ENCODE results near the gene TJP2. TPM values are rescaled to one million over a fixed set of nuclear protein-coding genes. Genes with fewer than 3 reads are reported as not detected.

The TJP2 gene
- total RNA-seq, 4 donors from 2014 or later: 200 to 266 (median 232) TPM

DNA sequence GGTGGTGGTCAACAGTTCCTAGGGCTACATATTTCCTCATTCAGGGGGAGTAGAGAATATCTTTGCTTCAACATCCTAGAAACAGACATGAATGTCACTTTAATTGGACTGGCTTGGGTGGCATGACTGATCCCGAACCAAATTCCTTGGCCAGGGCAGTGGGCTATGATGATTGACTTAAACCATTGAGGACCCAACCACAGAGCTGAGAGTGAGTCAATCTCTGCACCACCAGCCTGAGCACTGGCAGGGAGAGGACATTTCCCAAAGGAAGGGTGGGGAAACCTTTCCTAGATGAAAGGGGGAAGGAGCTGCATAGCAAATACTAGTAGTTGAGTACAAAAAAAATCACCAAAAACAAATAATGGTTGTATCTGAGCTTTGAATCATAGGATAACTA, 98.1 kb downstream of the TJP2 start:
- no peak for DNase-seq
- Histone ChIP-seq H3K4me3 (replicated peaks in 1 of 3) (no peak overlapping the region), H3K27me3 (no peaks in the 10 kb centered on the region), H3K27ac (peak overlapping the region in 2 of 3 donors; percentile 82 to 86), H3K4me1 (peaks cover 21 to 31% of the 10 kb centered on the region in 2 donors), H3K9me3 (no peaks in the 10 kb centered on the region), H3K36me3 (no peaks in the 10 kb centered on the region)
- intact Hi-C loops (cut with DNase I): no loop called here
- 80 to 88% methylated on average over 1 of the region's 1 CpG for WGBS, 2 donors
- TF ChIP-seq POLR2A (IDR thresholded peaks at IDR 0.05): no peak
- TF ChIP-seq, protein P1, sequence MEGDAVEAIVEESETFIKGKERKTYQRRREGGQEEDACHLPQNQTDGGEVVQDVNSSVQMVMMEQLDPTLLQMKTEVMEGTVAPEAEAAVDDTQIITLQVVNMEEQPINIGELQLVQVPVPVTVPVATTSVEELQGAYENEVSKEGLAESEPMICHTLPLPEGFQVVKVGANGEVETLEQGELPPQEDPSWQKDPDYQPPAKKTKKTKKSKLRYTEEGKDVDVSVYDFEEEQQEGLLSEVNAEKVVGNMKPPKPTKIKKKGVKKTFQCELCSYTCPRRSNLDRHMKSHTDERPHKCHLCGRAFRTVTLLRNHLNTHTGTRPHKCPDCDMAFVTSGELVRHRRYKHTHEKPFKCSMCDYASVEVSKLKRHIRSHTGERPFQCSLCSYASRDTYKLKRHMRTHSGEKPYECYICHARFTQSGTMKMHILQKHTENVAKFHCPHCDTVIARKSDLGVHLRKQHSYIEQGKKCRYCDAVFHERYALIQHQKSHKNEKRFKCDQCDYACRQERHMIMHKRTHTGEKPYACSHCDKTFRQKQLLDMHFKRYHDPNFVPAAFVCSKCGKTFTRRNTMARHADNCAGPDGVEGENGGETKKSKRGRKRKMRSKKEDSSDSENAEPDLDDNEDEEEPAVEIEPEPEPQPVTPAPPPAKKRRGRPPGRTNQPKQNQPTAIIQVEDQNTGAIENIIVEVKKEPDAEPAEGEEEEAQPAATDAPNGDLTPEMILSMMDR (IDR thresholded peaks at IDR 0.05): no peak

DNA sequence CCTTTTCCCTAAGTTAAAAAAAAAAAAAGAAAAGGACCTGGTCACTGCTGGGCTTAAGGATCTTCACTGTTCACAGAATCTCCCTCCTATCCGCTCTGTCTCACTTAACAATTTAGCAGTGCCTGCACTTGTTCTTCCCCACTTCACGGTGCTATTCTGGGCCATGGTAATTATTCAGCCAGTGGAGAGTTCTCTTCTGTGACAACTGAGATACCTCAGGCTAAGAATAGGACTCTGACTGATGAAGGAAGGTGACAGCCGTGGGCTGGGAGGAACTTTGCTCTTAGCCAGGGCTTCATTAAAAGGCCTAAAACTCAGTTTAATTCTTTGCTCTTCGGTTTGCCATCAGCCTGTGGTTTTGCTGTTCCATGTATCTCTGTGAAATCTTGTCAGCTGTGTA, 99.1 kb downstream of the TJP2 start:
- TF ChIP-seq, protein P1 (IDR thresholded peaks at IDR 0.05): no peak
- peak in 1 of 2 donors; percentile 65 for TF ChIP-seq POLR2A (IDR thresholded peaks at IDR 0.05)
- Histone ChIP-seq H3K36me3 (no peaks in the 10 kb centered on the region), H3K4me1 (peaks cover 27 to 37% of the 10 kb centered on the region in 2 donors), H3K4me3 (replicated peaks in 1 of 3) (no peak overlapping the region), H3K27me3 (no peaks in the 10 kb centered on the region), H3K9me3 (no peaks in the 10 kb centered on the region), H3K27ac (peak overlapping the region; percentile 73 to 86 (median 82))
- DNase-seq: peak; percentile 50 to 54
- intact Hi-C loops (cut with DNase I): no loop called here
- WGBS, 2 donors: 32 to 36% methylated on average over 4 of the region's 4 CpGs

DNA sequence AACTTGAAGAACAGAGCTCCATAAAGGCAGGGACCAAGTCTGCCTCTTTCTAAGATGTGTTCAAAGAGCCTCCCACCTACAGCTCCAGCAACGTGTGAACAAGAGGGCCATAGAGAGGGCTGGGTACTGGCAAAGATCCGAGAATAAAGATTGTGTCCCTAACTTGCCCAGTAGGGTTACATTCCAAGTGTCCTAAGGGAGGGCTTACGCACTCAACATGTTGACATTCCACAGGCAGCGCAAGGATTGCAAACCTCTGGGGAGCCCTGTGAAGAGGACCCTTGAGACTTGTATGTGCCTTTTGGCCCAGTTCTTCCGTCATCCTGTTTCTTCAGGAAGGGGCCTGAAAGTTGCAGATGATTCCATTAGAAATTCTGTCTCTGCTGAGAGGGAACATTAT, 102.7 kb downstream of the TJP2 start:
- 19 to 32% methylated on average over 5 of the region's 5 CpGs for WGBS, 2 donors
- peak; percentile 90 to 94 for DNase-seq
- no peak overlapping the region for H3K4me3 ChIP-seq (replicated peaks in 1 of 3)
- H3K9me3 ChIP-seq: no peaks in the 10 kb centered on the region
- intact Hi-C loops (cut with DNase I): no loop called here
- peak overlapping the region in 2 of 3 donors; percentile 86 to 92 for H3K27ac ChIP-seq
- H3K36me3 ChIP-seq: no peaks in the 10 kb centered on the region
- peaks cover 27 to 44% of the 10 kb centered on the region in 2 donors for H3K4me1 ChIP-seq
- peak in 1 of 2 donors; percentile 58 for TF ChIP-seq POLR2A (IDR thresholded peaks at IDR 0.05)
- TF ChIP-seq, protein P1 (IDR thresholded peaks at IDR 0.05): peak in 4 of 6 experiments; percentile 16 to 57 (median 44)
- H3K27me3 ChIP-seq: no peaks in the 10 kb centered on the region

DNA sequence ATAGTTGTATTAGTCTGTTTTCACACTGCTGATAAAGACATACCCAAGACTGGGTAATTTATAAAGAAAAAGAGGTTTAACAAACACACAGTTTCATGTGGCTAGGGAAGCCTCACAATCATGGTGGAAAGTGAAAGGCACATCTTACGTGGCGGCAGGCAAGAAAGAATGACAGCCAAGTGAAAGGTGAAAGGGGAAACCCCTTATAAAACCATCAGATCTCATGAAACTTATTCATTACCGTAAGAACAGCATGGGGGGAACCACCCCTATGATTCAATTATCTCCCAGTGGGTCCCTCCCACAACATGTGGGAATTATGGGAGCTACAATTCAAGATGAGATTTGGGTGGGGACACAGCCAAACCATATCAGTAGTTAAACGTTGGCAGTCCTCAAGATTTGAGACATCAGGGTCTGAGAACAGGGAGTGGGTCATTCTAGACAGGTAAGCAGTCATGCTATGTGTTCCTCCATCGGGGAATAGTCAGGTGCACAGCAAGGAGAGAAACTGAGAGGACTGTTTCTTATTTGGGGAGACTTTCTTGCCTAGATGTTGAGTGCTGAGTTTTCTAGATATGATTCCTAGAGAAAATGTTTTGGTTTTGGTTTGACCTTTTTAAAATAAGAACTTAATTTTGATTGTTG, 105.1 kb downstream of the TJP2 start:
- Histone ChIP-seq H3K27me3 (no peaks in the 10 kb centered on the region), H3K36me3 (no peaks in the 10 kb centered on the region), H3K9me3 (no peaks in the 10 kb centered on the region), H3K27ac (peak overlapping the region in 1 of 3 donors; percentile 41), H3K4me3 (replicated peaks in 1 of 3) (no peak overlapping the region), H3K4me1 (peaks cover 25 to 27% of the 10 kb centered on the region in 2 donors)
- TF ChIP-seq POLR2A (IDR thresholded peaks at IDR 0.05): no peak
- TF ChIP-seq, protein P1 (IDR thresholded peaks at IDR 0.05): no peak
- 85 to 91% methylated on average over 5 of the region's 5 CpGs for WGBS, 2 donors
- no peak for DNase-seq
- intact Hi-C loops (cut with DNase I): no loop called here

DNA sequence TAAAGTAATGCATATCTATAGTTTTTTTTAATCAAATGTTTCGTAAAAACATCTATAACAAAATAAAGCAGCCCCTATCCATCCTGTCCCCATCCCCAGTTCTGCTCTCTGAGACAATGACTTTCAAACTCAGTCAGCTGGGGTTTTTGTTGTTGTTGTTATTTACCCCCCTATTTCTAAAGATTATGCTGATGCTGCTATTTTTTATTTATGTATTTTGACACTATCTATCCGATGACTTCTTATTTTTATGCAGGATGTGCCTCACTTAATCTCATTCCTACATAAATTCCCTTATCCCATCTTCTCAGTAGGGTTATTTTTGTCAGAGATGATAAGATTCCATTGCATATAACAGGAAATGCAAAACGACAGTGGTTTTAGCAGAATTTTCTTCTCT, 105.7 kb downstream of the TJP2 start:
- TF ChIP-seq POLR2A (IDR thresholded peaks at IDR 0.05): no peak
- TF ChIP-seq, protein P1 (IDR thresholded peaks at IDR 0.05): no peak
- Histone ChIP-seq H3K4me3 (replicated peaks in 1 of 3) (no peak overlapping the region), H3K4me1 (peaks cover 25% of the 10 kb centered on the region in 2 donors), H3K9me3 (no peaks in the 10 kb centered on the region), H3K36me3 (no peaks in the 10 kb centered on the region), H3K27ac (no peak overlapping the region), H3K27me3 (no peaks in the 10 kb centered on the region)
- no peak for DNase-seq
- 41 to 64% methylated on average over 3 of the region's 3 CpGs for WGBS, 2 donors
- intact Hi-C loops (cut with DNase I): no loop called here
